ENCODE measurements around the gene FAM135A.
"Not testable (repeated sequence)": the region's sequence is repeated elsewhere in the genome, so short reads cannot be mapped to it uniquely, and the experiment has no call there.

The FAM135A gene

DNA sequence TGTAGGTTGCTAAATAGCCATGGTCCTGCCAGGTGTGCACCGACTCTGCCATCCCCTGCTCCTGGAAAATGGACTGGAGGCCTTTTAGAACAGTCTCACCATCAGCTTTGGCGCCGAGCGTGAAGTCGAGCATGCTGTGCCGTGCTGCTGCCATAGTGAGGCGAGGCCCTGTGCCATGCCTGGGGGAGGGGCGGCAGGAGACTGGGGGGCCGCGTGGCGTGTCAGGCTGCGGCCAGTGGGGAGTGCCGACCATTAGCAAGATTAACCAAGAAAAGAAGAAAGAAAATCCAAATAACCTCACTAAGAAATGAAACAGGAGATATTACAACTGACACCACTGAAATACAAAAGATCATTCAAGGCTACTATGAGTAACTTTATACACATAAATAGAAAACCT lies 195.9 kb downstream of the FAM135A start:
- not testable (repeated sequence) for DNase-seq
